Esophagus squamous epithelium (tissue), 5 donors: Measurements from ENCODE around the gene TNFRSF11A. TPM values are rescaled to one million over a fixed set of nuclear protein-coding genes. Genes with fewer than 3 reads are reported as not detected.

Source experiments
- DNase-seq: peaks from one replicate; lab custom pipeline; 2025; lab: John Stamatoyannopoulos, UW
- H3K27ac ChIP-seq, 4 donors: fragments of 200-600 bp; sonication (generic); one replicate each; pipeline ENCODE4 v1.5.1; 2016 to 2019; ENCODE audit warnings: mild to moderate bottlenecking in 1 of 4
- H3K27me3 ChIP-seq, 4 donors: fragments of 200-600 bp; sonication (generic); 1 replicate in 3 of 4; 2 replicates in 1 of 4; pipeline versions ENCODE4 v1.5.1 to v1.6.0; 2017 to 2021; ENCODE audit warnings: antibody characterized with exemption in 1 of 4
- H3K36me3 ChIP-seq, 3 donors: fragments of 200-600 bp; sonication (generic); one replicate each; pipeline ENCODE4 v1.5.1; 2016 to 2019
- H3K4me1 ChIP-seq, 3 donors: fragments of 200-600 bp; sonication (generic); one replicate each; pipeline ENCODE4 v1.5.1; 2017 to 2019
- H3K4me3 ChIP-seq, 4 donors: fragments of 200-600 bp; sonication (generic); 1 replicate in 3 of 4; 2 replicates in 1 of 4; pipeline ENCODE4 v1.5.1; 2016 to 2019; ENCODE audit warnings: mild to moderate bottlenecking in 2 of 4, moderate library complexity in 1 of 4
- H3K9me3 ChIP-seq, 3 donors: fragments of 200-600 bp; sonication (generic); one replicate each; pipeline ENCODE4 v1.5.1; 2016 to 2019
- POLR2A ChIP-seq, 4 donors: fragments of 450-650 bp; IDR thresholded peaks; one replicate each; pipeline ENCODE4 v1.6.1; 2017; ENCODE audit warnings: antibody characterized with exemption in 4 of 4, mild to moderate bottlenecking in 4 of 4, moderate library complexity in 3 of 4
- WGBS, 2 donors: methylation state at CpG; one replicate each; pipeline ENCODE4 v1.1.5; 2018; 5-methylcytosine and 5-hydroxymethylcytosine counted together
- intact Hi-C: fragments of 100-400 bp; cut with DNase I; formaldehyde crosslinking; loops from one replicate; pipeline ENCODE4 v1.15.0; 2022
- total RNA-seq, 4 donors: library from RNA; depleted of rRNA; stranded (reverse); fragments of >200 nt; gene quantifications; one replicate each; pipeline ENCODE4 v1.1.0, GENCODE V29; 2016
- TF ChIP-seq, protein P1 (sequence below), 6 experiments: fragments of 450-650 bp in 4 of 6; fragments of 200-600 bp in 2 of 6; sonication (generic) in 2 of 6; IDR thresholded peaks; one replicate each; pipeline ENCODE4 v1.5.1; 2016 to 2019; ENCODE audit warnings: antibody characterized with exemption in 6 of 6, mild to moderate bottlenecking in 4 of 6, moderate library complexity in 4 of 6
- donor health status: DM: yes; HTN: yes; CAD: no.

TNFRSF11A gene
- total RNA-seq, 4 donors from 2014 or later: 1.9 to 5.6 (median 3.6) TPM

DNA sequence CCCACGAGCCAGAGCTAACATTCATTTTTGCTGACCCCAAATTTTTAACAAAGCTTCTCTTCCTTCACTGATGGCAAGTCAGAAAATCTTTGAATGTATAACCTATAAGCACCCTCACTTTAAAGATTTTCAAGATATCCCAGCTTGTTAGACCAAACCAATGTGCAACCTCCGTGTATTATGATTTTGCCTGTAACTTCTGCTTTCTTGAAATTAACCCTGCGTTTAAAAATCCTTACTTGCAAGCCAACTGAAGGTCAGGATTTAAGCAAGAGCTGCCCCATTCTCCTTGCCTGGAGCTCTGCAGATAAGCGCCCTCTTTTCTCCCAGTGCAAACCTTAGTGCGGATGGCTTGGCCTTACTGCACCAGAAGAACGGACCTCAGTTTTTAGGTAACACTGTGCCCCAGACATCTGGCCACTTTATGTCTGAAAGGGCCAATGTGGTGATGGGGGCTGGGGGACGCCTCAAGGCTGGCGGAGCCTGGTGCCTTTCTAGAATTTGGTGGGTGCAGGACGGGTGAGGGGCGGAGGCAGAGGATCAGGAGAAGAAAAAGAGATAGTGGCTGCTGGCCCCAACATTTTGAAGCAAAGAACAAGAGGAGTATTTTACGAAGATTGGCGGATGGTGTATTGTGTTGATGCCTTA is 805 bp upstream of the TNFRSF11A start:
- DNase-seq: no peak
- no peaks in the 10 kb centered on the region for H3K9me3 ChIP-seq
- 42 to 49% methylated on average over 12 of the region's 12 CpGs for WGBS, 2 donors
- H3K27me3 ChIP-seq: peaks cover 0 to 82% (median 4%) of the 10 kb centered on the region in 4 donors
- H3K4me3 ChIP-seq: peak overlapping the region; percentile 19 to 75 (median 52)
- H3K27ac ChIP-seq: no peak overlapping the region
- intact Hi-C loops: no loop called here
- peaks cover 7 to 33% (median 14%) of the 10 kb centered on the region in 3 donors for H3K4me1 ChIP-seq
- no peaks in the 10 kb centered on the region for H3K36me3 ChIP-seq
- TF ChIP-seq, protein P1, sequence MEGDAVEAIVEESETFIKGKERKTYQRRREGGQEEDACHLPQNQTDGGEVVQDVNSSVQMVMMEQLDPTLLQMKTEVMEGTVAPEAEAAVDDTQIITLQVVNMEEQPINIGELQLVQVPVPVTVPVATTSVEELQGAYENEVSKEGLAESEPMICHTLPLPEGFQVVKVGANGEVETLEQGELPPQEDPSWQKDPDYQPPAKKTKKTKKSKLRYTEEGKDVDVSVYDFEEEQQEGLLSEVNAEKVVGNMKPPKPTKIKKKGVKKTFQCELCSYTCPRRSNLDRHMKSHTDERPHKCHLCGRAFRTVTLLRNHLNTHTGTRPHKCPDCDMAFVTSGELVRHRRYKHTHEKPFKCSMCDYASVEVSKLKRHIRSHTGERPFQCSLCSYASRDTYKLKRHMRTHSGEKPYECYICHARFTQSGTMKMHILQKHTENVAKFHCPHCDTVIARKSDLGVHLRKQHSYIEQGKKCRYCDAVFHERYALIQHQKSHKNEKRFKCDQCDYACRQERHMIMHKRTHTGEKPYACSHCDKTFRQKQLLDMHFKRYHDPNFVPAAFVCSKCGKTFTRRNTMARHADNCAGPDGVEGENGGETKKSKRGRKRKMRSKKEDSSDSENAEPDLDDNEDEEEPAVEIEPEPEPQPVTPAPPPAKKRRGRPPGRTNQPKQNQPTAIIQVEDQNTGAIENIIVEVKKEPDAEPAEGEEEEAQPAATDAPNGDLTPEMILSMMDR (IDR thresholded peaks at IDR 0.05): no peak
- TF ChIP-seq POLR2A (IDR thresholded peaks at IDR 0.05): no peak

DNA sequence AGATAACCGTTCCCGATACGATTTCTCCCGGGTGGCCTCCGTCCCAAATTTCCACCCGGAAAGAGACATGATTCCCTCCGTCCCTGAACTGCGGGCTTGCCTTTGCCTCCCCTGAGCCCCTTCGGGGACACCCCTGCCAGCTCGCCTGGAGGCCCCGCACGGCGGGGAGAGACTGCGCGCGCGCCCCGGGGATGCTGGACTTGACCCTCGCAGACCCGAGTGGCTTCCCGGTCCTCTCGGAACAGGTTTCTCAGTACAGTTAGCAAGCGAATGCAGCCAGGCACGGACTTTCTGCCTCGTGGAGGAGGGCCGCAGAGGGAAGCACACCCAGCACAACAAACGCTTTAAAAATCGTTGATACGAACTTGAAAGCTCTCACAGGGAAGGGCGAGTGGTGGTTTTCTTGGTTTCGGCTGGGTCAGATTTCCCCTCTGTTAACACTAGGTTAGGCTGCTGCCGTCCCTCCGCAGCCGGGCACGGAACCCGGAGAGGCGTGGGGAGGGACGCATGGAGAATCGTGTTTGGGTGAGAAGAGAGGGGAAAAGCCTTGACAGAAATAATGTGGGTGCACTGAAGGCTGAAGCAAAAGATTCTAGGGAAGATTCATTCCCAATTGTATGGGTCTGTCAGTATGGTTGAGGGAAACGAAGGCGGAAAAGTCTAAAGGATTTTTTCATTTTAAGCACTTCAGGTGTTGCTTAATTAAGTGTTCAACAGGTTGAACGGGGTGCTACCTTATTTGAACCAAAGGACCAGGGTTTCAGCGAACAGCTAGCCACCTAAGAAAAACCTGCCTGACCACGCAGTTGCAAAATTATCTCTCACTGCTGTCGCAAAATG is 916 bp downstream of the TNFRSF11A start:
- Histone ChIP-seq H3K27ac (peak overlapping the region in 3 of 4 donors; percentile 5 to 22 (median 18)), H3K4me1 (peaks cover 7 to 41% (median 14%) of the 10 kb centered on the region in 3 donors), H3K36me3 (no peaks in the 10 kb centered on the region), H3K4me3 (peak overlapping the region; percentile 50 to 75 (median 52)), H3K9me3 (no peaks in the 10 kb centered on the region), H3K27me3 (peaks cover 0 to 91% (median 4%) of the 10 kb centered on the region in 4 donors)
- intact Hi-C loops: no loop called here
- TF ChIP-seq, protein P1 (IDR thresholded peaks at IDR 0.05): no peak
- TF ChIP-seq POLR2A (IDR thresholded peaks at IDR 0.05): no peak
- 5 to 9% methylated on average over 17 to 18 of the region's 45 CpGs for WGBS, 2 donors
- DNase-seq: no peak

DNA sequence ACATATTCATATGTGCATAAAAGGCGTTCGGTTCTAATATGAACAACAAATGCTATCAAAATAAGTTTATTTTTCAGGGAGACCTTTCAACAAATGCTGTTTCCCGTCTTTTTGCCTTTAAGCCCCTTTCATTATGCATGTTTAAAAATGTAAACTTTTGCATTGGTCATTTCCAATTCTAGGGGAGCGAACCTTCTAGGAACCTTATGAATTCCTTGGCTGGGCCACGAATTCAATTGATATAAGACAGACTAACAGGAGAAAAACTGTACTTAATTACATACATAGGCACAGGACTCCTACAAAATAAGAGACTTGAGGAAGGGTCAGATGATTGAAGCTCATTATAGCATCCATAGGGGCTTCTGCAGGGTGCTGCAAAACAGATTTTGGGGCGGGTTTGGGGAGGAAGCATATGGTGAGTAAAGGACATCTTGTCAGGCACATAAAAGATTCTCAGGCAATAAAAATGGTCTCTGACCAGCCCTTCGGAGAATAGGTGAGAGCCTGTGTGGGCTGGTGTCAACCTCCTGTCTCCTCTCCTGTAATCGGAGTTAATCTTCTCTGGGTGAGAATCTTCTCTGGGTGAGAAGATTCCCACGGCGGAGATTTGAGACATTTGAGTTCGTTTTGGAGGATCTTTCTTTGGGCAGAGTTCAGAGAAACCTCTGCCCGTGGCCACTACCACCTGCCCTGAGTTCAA is 1.7 kb downstream of the TNFRSF11A start:
- intact Hi-C loops: no loop called here
- Histone ChIP-seq H3K27ac (no peak overlapping the region), H3K27me3 (peaks cover 0 to 94% (median 4%) of the 10 kb centered on the region in 4 donors), H3K36me3 (no peaks in the 10 kb centered on the region), H3K4me1 (peaks cover 7 to 41% (median 14%) of the 10 kb centered on the region in 3 donors), H3K4me3 (peak overlapping the region; percentile 50 to 75 (median 52)), H3K9me3 (no peaks in the 10 kb centered on the region)
- WGBS, 2 donors: 48 to 55% methylated on average over 11 to 12 of the region's 12 CpGs
- no peak for TF ChIP-seq POLR2A (IDR thresholded peaks at IDR 0.05)
- TF ChIP-seq, protein P1 (IDR thresholded peaks at IDR 0.05): no peak
- no peak for DNase-seq

DNA sequence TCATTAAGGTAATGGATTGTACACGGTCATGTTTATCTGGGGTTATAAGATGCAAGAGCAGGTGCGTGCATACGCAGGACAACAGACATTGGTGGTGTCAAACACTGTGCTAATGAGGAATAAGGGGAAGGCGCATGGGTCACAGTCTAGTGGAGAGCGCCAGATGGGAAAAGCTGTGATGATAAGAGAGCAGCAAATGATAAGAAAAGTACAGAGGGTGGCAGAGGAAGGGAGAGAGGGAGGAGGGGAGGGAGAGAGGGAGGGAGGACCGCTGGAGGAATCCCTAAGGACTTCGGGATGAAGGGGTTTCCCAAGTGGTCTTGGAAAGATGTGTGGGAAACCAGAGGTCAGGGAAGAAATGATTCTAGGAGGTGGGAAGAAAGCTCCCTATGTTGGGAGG is 2.9 kb downstream of the TNFRSF11A start:
- Histone ChIP-seq H3K4me1 (peaks cover 7 to 42% (median 14%) of the 10 kb centered on the region in 3 donors), H3K4me3 (no peak overlapping the region), H3K27ac (no peak overlapping the region), H3K36me3 (no peaks in the 10 kb centered on the region), H3K9me3 (no peaks in the 10 kb centered on the region), H3K27me3 (peaks cover 0 to 97% (median 4%) of the 10 kb centered on the region in 4 donors)
- no peak for DNase-seq
- TF ChIP-seq, protein P1 (IDR thresholded peaks at IDR 0.05): no peak
- TF ChIP-seq POLR2A (IDR thresholded peaks at IDR 0.05): no peak
- intact Hi-C loops: no loop called here
- 85 to 88% methylated on average over 7 of the region's 7 CpGs for WGBS, 2 donors
